ENCODE measurements around the gene DBH. TPM values are rescaled to one million over a fixed set of nuclear protein-coding genes. Genes with fewer than 3 reads are reported as not detected.

DBH gene
- total RNA-seq, 2 donors from 2014 or later: not detected

DNA sequence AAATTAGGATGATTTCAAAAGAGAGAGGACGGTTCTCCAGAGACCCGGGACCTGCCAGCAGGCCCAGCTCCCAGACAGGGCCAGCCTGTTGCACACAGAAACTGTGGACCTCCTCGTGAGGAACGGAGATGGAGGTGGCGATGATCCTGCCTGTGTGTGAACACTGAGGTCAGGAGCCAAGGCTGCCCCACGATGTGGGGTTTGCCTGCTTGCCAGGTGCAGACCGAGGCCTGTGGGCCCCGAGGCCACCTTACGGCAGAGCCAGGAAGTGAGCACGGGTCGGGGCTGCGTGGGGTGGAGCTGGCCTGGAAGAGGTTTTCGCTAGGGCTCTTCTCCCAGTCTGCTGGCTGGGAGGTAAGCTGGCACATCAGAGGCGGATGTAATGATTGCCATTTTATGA, 31.3 kb upstream of the DBH start:
- ATAC-seq (ENCODE audit: insufficient number of reproducible peaks, low FRiP score, low read depth) (no peak), DNase-seq (ENCODE audit: low spot score) (no peak)
- TF ChIP-seq, protein P1, sequence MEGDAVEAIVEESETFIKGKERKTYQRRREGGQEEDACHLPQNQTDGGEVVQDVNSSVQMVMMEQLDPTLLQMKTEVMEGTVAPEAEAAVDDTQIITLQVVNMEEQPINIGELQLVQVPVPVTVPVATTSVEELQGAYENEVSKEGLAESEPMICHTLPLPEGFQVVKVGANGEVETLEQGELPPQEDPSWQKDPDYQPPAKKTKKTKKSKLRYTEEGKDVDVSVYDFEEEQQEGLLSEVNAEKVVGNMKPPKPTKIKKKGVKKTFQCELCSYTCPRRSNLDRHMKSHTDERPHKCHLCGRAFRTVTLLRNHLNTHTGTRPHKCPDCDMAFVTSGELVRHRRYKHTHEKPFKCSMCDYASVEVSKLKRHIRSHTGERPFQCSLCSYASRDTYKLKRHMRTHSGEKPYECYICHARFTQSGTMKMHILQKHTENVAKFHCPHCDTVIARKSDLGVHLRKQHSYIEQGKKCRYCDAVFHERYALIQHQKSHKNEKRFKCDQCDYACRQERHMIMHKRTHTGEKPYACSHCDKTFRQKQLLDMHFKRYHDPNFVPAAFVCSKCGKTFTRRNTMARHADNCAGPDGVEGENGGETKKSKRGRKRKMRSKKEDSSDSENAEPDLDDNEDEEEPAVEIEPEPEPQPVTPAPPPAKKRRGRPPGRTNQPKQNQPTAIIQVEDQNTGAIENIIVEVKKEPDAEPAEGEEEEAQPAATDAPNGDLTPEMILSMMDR (IDR thresholded peaks at IDR 0.05): no peak
- no peaks in the 10 kb centered on the region for H3K27me3 ChIP-seq (replicated peaks; ENCODE audit: insufficient read depth)
- H3K4me1 ChIP-seq (ENCODE audit: control insufficient read depth in 1 of 2, low read depth in 2 of 2): no peaks in the 10 kb centered on the region
- H3K9me3 ChIP-seq: no peaks in the 10 kb centered on the region
- no peak overlapping the region for H3K27ac ChIP-seq
- no peaks in the 10 kb centered on the region for H3K36me3 ChIP-seq
- no peak overlapping the region for H3K4me3 ChIP-seq

DNA sequence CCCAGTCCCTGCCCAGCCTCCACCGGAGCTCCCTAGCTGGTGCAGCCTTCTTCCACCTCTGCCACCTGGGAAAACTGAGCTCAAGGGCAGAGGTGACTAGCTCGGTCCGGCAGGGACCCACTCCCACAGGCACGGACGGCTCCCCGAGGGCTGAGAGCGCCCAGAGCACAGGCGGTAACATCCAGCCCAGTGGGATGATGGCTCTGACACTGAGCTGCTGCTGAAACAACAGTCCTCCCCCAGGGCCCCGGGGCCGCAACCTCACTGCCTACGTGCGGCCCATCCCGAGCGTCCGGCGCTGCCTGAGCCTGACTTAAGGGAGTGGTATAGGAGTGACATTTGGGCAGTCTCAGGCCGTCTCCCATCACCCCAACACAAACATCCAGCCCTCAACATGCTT, 30.7 kb upstream of the DBH start:
- Histone ChIP-seq H3K27ac (no peak overlapping the region), H3K9me3 (no peaks in the 10 kb centered on the region), H3K4me3 (no peak overlapping the region), H3K4me1 (ENCODE audit: control insufficient read depth in 1 of 2, low read depth in 2 of 2) (no peaks in the 10 kb centered on the region), H3K36me3 (no peaks in the 10 kb centered on the region), H3K27me3 (replicated peaks; ENCODE audit: insufficient read depth) (no peaks in the 10 kb centered on the region)
- DNase-seq (ENCODE audit: low spot score): no peak
- no peak for ATAC-seq (ENCODE audit: insufficient number of reproducible peaks, low FRiP score, low read depth)
- TF ChIP-seq, protein P1 (IDR thresholded peaks at IDR 0.05): no peak

DNA sequence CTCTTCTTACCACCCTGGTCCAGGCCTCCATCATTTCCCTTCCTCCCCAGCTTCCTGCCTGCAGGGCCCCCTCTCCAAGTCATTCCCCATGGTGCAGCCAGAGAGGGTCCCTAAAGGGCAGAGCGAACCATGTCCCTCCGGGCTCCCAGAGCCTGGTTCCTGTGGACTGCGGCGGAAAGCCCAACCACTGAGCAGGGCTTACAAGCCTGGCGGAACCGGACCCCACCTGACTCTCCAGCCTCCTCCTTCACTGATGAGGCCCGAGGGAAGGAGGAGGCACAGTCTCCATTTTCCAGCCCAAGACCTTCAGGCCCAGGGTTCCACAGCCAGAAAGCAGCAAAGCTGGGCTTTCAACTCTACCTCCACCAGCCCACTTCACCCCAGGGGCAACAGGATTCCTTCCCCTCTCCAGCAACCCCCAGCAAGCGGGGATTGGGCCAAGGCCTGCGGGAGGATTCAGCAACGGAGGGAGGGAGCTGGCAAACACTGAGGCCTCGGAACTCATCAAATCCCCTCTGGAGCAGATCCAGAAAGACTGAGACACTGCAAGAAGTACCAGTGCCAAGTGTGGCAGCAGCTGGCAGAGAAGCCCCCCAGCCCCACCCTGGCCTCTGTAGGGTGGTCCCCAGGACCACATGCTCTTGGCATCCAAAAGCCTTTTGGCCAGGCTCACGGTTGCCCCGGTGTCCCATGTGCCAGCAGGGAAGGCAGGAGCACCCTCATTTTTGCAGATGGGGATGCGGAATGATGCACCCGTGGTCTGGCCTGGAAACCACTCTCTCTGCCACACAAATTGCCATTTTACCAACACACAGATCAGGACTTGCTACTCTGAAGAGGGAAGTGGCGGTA, 30.1 kb upstream of the DBH start:
- no peaks in the 10 kb centered on the region for H3K4me1 ChIP-seq (ENCODE audit: control insufficient read depth in 1 of 2, low read depth in 2 of 2)
- TF ChIP-seq, protein P1 (IDR thresholded peaks at IDR 0.05): no peak
- no peaks in the 10 kb centered on the region for H3K36me3 ChIP-seq
- no peak overlapping the region for H3K27ac ChIP-seq
- H3K27me3 ChIP-seq (replicated peaks; ENCODE audit: insufficient read depth): no peaks in the 10 kb centered on the region
- DNase-seq (ENCODE audit: low spot score) (no peak), ATAC-seq (ENCODE audit: insufficient number of reproducible peaks, low FRiP score, low read depth) (no peak)
- H3K9me3 ChIP-seq: no peaks in the 10 kb centered on the region
- H3K4me3 ChIP-seq: no peak overlapping the region

DNA sequence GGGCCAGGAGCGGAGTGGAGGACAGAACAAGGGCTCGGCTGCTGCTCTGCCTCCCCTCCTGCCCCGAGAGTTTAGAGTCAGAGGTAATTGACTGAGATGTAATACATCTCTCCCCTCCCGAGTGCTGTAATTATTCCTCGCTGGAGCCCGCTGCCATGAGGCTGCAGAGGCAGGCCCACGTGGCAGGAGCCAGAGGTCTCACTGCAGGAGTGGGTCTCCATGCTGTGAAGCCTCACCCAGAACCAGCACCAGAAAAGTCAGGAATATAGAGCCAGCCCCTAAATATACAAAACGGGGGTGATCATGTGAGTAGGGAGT, 29.5 kb upstream of the DBH start:
- Histone ChIP-seq H3K27me3 (replicated peaks; ENCODE audit: insufficient read depth) (no peaks in the 10 kb centered on the region), H3K4me1 (ENCODE audit: control insufficient read depth in 1 of 2, low read depth in 2 of 2) (no peaks in the 10 kb centered on the region), H3K36me3 (no peaks in the 10 kb centered on the region), H3K4me3 (no peak overlapping the region), H3K27ac (no peak overlapping the region), H3K9me3 (no peaks in the 10 kb centered on the region)
- TF ChIP-seq, protein P1 (IDR thresholded peaks at IDR 0.05): no peak
- no peak for DNase-seq (ENCODE audit: low spot score)
- ATAC-seq (ENCODE audit: insufficient number of reproducible peaks, low FRiP score, low read depth): no peak

DNA sequence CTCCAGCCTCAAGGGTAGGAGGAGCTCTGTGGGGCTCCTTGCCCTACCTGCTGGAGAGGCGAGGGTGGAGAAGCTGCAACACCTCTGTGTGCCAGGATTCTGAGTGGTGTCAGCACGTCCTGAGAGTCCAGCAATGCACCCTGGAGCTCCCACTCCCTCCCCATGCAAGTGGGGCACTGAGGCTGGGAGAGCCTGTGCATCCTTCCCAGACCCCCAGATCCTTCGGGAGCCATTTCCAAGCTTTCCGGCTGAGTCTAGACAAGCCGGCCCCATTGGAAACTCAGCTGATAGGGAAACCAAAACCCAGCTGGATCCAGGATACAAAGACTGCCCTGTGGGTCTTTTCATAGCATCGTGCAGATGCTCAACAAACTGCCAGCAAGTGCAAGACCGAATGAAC, 28.8 kb upstream of the DBH start:
- H3K4me1 ChIP-seq (ENCODE audit: control insufficient read depth in 1 of 2, low read depth in 2 of 2): no peaks in the 10 kb centered on the region
- no peaks in the 10 kb centered on the region for H3K9me3 ChIP-seq
- TF ChIP-seq, protein P1 (IDR thresholded peaks at IDR 0.05): no peak
- H3K36me3 ChIP-seq: no peaks in the 10 kb centered on the region
- H3K4me3 ChIP-seq: no peak overlapping the region
- ATAC-seq (ENCODE audit: insufficient number of reproducible peaks, low FRiP score, low read depth) (no peak), DNase-seq (ENCODE audit: low spot score) (no peak)
- H3K27me3 ChIP-seq (replicated peaks; ENCODE audit: insufficient read depth): no peaks in the 10 kb centered on the region
- H3K27ac ChIP-seq: no peak overlapping the region

Measured in thoracic aorta (tissue), 2 donors.